ENCODE results near the gene KIF1B. TPM values are rescaled to one million over a fixed set of nuclear protein-coding genes. Genes with fewer than 3 reads are reported as not detected.

KIF1B gene
- total and polyA plus RNA-seq, 8 donors, result 8.2 to 26.4 (median 19.3) TPM

DNA sequence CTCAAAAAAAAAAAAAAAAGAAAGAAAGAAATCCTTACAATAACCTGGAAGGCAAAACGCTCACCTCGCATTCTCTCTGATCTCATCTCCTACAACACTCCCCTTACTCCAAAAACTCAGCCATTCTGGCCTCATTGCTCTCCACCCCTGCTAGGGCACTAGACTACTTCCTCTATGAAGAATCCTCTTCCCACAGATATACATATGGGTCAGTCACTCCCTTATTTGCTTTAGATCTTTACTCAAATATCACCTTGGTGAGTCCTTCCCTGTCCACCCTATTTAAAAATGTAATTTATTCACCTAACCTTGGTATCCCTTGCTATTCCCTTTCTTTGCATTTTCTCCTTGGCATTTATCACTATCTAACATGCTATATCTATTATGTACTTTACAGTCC is 24.6 kb upstream of the KIF1B start:
- FAIRE-seq (no peak), ATAC-seq (no peak), DNase-seq (no peak)
- WGBS, 2 donors, result 88% methylated on average over 2 of the region's 2 CpGs
- Histone ChIP-seq H3K9me3 (no peaks in the 10 kb centered on the region), H3K27me3 (no peaks in the 10 kb centered on the region), H3K27ac (no peak overlapping the region), H3K4me1 (no peaks in the 10 kb centered on the region), H3K4me3 (no peak overlapping the region), H3K36me3 (peaks cover 0 to 5% (median 0%) of the 10 kb centered on the region in 3 donors)
- TF ChIP-seq, protein P1, sequence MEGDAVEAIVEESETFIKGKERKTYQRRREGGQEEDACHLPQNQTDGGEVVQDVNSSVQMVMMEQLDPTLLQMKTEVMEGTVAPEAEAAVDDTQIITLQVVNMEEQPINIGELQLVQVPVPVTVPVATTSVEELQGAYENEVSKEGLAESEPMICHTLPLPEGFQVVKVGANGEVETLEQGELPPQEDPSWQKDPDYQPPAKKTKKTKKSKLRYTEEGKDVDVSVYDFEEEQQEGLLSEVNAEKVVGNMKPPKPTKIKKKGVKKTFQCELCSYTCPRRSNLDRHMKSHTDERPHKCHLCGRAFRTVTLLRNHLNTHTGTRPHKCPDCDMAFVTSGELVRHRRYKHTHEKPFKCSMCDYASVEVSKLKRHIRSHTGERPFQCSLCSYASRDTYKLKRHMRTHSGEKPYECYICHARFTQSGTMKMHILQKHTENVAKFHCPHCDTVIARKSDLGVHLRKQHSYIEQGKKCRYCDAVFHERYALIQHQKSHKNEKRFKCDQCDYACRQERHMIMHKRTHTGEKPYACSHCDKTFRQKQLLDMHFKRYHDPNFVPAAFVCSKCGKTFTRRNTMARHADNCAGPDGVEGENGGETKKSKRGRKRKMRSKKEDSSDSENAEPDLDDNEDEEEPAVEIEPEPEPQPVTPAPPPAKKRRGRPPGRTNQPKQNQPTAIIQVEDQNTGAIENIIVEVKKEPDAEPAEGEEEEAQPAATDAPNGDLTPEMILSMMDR (IDR thresholded peaks at IDR 0.05), result no peak
- intact Hi-C loops (cut with DNase I), result no loop called here

DNA sequence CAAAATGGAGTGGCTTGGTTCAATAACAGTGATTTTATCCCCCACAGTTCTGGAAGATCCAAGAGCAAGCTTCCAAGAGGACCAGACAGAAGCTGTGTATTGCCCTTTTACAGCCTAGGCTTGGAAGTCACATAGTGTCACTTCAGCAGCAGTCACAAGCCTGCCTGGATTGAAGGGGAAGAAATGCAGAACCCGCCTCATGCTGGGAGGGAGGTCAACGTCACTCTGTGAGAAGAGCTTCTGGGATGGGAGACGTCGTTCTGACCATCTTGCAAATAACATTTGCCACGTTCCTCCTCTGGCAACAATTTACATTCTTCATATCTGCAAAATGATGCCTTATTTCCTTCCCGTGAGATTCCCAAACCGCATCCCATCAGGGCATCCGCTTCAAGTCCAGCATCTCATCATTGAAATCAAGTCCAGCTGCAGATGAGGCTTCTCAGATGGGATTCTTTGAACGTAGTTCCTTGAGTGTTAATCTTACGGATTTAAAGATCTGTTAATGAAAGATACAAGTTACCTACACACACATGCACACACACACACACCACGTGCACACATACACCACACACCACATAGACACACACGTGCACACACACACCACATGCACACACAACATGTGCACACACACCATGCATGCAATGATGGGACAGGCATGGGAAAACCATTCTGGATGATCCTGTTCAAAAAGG is 23.9 kb upstream of the KIF1B start:
- DNase-seq (no peak), ATAC-seq (peak in 1 of 4 donors; percentile 31), FAIRE-seq (no peak)
- Histone ChIP-seq H3K9me3 (no peaks in the 10 kb centered on the region), H3K4me1 (no peaks in the 10 kb centered on the region), H3K27me3 (no peaks in the 10 kb centered on the region), H3K36me3 (no peaks in the 10 kb centered on the region), H3K27ac (no peak overlapping the region), H3K4me3 (no peak overlapping the region)
- 85 to 92% methylated on average over 12 of the region's 12 CpGs for WGBS, 2 donors
- intact Hi-C loops (cut with DNase I), result no loop called here
- TF ChIP-seq, protein P1 (IDR thresholded peaks at IDR 0.05), result no peak

DNA sequence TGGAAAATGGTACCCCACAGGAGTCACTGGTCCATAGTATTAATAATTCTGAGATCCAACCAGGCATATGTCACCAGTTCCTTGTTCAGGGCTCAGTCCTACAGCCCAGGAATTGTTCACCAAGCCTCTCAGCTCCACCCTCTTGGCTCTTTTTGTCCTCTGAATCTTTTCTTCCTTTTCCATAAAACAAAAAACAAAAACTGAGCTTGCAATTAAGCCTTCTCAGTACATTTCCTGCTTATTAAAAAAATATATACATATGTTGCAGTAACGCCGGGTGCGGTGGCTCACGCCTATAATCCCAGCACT is 23.4 kb upstream of the KIF1B start:
- no peaks in the 10 kb centered on the region for H3K27me3 ChIP-seq
- H3K27ac ChIP-seq, result no peak overlapping the region
- no peaks in the 10 kb centered on the region for H3K4me1 ChIP-seq
- FAIRE-seq (no peak), DNase-seq (no peak), ATAC-seq (no peak)
- no peaks in the 10 kb centered on the region for H3K9me3 ChIP-seq
- TF ChIP-seq, protein P1 (IDR thresholded peaks at IDR 0.05), result no peak
- H3K36me3 ChIP-seq, result no peaks in the 10 kb centered on the region
- 92 to 98% methylated on average over 4 of the region's 4 CpGs for WGBS, 2 donors
- no peak overlapping the region for H3K4me3 ChIP-seq
- intact Hi-C loops (cut with DNase I), result no loop called here

DNA sequence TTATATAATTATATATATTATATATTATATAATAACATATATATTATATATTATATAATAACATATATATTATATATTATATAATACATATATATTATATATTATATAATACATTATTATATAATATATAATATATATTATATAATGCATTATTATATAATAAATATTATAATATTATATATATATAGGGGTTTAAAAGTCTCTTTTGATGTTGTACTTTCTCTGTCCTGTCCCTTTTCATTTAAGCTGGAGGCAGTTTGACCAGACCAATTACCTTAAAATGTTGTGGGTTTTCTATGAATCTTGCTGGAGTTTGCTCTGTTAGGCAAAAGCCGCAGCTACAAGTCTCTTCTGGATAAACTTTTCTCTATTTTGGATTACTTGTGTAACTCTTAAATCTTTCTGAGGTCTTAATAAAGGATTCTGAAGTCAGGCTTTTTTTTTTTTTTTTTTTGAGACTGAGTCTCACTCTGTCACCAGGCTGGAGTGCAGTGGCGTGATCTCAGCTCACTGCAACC is 22.2 kb upstream of the KIF1B start:
- Histone ChIP-seq H3K4me3 (no peak overlapping the region), H3K27ac (no peak overlapping the region), H3K36me3 (no peaks in the 10 kb centered on the region), H3K4me1 (no peaks in the 10 kb centered on the region), H3K9me3 (no peaks in the 10 kb centered on the region), H3K27me3 (no peaks in the 10 kb centered on the region)
- FAIRE-seq, result no peak
- TF ChIP-seq, protein P1 (IDR thresholded peaks at IDR 0.05), result no peak
- WGBS, 2 donors, result 98 to 100% methylated on average over 2 of the region's 2 CpGs
- intact Hi-C loops (cut with DNase I), result no loop called here
- no peak for DNase-seq
- ATAC-seq, result no peak

DNA sequence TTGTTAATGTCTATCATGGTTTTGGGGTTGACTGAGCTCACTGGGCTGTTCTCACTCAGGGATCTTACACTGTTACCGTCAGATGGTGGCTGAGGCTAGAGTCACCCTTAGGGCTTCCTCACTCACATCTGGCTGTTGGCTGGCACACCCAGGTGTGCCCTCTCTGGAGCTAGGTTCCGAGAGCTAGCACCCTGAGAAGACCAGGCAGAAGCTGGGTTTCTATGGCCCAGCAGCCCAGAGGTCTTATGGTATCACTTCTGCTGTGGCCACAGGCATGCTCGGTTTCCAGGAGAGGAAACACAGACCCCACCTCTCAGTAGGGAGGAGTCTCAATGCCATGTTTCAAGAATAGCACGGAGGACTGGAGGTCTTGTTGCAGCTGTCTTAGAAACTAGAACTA is 20.7 kb upstream of the KIF1B start:
- intact Hi-C loops (cut with DNase I), result no loop called here
- H3K27me3 ChIP-seq, result no peaks in the 10 kb centered on the region
- 59 to 75% methylated on average over 4 of the region's 4 CpGs for WGBS, 2 donors
- TF ChIP-seq, protein P1 (IDR thresholded peaks at IDR 0.05), result no peak
- DNase-seq (no peak), FAIRE-seq (no peak), ATAC-seq (no peak)
- no peaks in the 10 kb centered on the region for H3K4me1 ChIP-seq
- H3K4me3 ChIP-seq, result no peak overlapping the region
- H3K27ac ChIP-seq, result no peak overlapping the region
- H3K36me3 ChIP-seq, result no peaks in the 10 kb centered on the region
- no peaks in the 10 kb centered on the region for H3K9me3 ChIP-seq

Measured in pancreas (tissue), 10 donors.